HepG2 (cell line): ENCODE measurements around the gene ANKZF1. TPM values are rescaled to one million over a fixed set of nuclear protein-coding genes. Genes with fewer than 3 reads are reported as not detected.

Source experiments
- AHDC1 ChIP-seq: sonication (generic); formaldehyde crosslinking; IDR thresholded peaks from 2 replicates; pipeline ENCODE4 v1.5.1; 2020; ENCODE audit warnings: mild to moderate bottlenecking, missing genetic modification reagents, borderline replicate concordance
- ETV5 ChIP-seq: IDR thresholded peaks from 2 replicates; pipeline ENCODE4 v1.6.1; 2018; ENCODE audit warnings: missing biosample characterization, missing genetic modification reagents, inconsistent platforms, borderline replicate concordance
- LBX2 ChIP-seq: sonication (generic); formaldehyde crosslinking; IDR thresholded peaks from 2 replicates; pipeline ENCODE4 v1.5.0; 2020; ENCODE audit warnings: missing genetic modification reagents, mild to moderate bottlenecking, borderline replicate concordance
- MBNL3 ChIP-seq: fragments of 250-450 bp; sonication (Bioruptor Pico); conservative IDR thresholded peaks from 2 replicates; pipeline ENCODE4 v1.8.0; 2022; ENCODE audit warnings: mild to moderate bottlenecking, inconsistent platforms
- MEIS1 ChIP-seq: sonication (generic); formaldehyde crosslinking; IDR thresholded peaks from 2 replicates; pipeline ENCODE4 v1.9.0; 2021; ENCODE audit warnings: mild to moderate bottlenecking, missing genetic modification reagents, moderate library complexity, borderline replicate concordance
- NONO ChIP-seq, 2 experiments: fragments of 450-650 bp in 1 of 2; sonication (generic) in 1 of 2; formaldehyde crosslinking in 1 of 2; IDR thresholded peaks in 1 of 2; conservative IDR thresholded peaks in 1 of 2; 2 replicates each; pipeline versions ENCODE4 v1.6.1 to v1.8.0; 2017 to 2022; ENCODE audit warnings: mild to moderate bottlenecking in 1 of 2, missing genetic modification reagents in 1 of 2, moderate library complexity in 1 of 2
- POLR2A ChIP-seq, 2 experiments: IDR thresholded peaks; 2 replicates each; pipeline ENCODE4 v1.6.1; 2011; ENCODE audit warnings: low read depth in 2 of 2, low read length in 2 of 2, mild to moderate bottlenecking in 1 of 2, moderate library complexity in 1 of 2; ENCODE audit not compliant: insufficient read depth in 1 of 2
- SOX6 ChIP-seq, 2 experiments: fragments of 450-650 bp in 1 of 2; sonication (generic) in 1 of 2; formaldehyde crosslinking in 1 of 2; IDR thresholded peaks; 2 replicates each; pipeline versions ENCODE4 v1.4.0 to v1.6.1; 2017 to 2020; ENCODE audit warnings: antibody characterized with exemption in 1 of 2, mild to moderate bottlenecking in 1 of 2, missing genetic modification reagents in 1 of 2
- SRSF9 ChIP-seq: fragments of 200-400 bp; formaldehyde crosslinking; IDR thresholded peaks from 2 replicates; pipeline ENCODE4 v1.6.1; 2018; ENCODE audit warnings: borderline replicate concordance, mild to moderate bottlenecking, low read depth, low read length; ENCODE audit not compliant: insufficient read depth, poor library complexity, severe bottlenecking
- TIGD3 ChIP-seq: sonication (generic); formaldehyde crosslinking; IDR thresholded peaks from 2 replicates; pipeline ENCODE4 v1.5.1; 2020; ENCODE audit warnings: mild to moderate bottlenecking, missing genetic modification reagents, borderline replicate concordance
- ZNF609 ChIP-seq: sonication (generic); formaldehyde crosslinking; IDR thresholded peaks from 2 replicates; pipeline ENCODE4 v1.4.0; 2020; ENCODE audit warnings: mild to moderate bottlenecking, missing genetic modification reagents, borderline replicate concordance
- ZSCAN30 ChIP-seq: sonication (generic); formaldehyde crosslinking; IDR thresholded peaks from 2 replicates; pipeline ENCODE4 v1.5.0; 2020; ENCODE audit warnings: mild to moderate bottlenecking, missing genetic modification reagents
- polyA plus RNA-seq, 8 experiments: library from polyadenylated mRNA; depleted of rRNA in 3 of 8; stranded (reverse) in 7 of 8; unstranded in 1 of 8; fragments of >200 nt; fragmentation: Illumina TruSeq in 4 of 8; extraction: Trizol in 4 of 8; gene quantifications; 2 replicates each; pipeline versions ENCODE4 v1.2.1 to v1.2.3, GENCODE V29; 2011 to 2016; ENCODE audit warnings: low read depth in 4 of 8, missing spikeins in 1 of 8, mixed read lengths in 1 of 8; ENCODE audit not compliant: insufficient read depth in 1 of 8
- total RNA-seq, 5 experiments: library from RNA; depleted of rRNA; stranded (reverse); fragments of >200 nt; fragmentation: Illumina TruSeq; extraction: Trizol; gene quantifications; 2 replicates each; pipeline ENCODE4 v1.2.3, GENCODE V29; 2016; ENCODE audit warnings: low read depth in 1 of 5

ANKZF1 gene
- total and polyA plus RNA-seq, 2 of the 13 experiments (the other 11 are each of a cell fraction or from before 2014, with no cell fraction given): 25.3 to 128 TPM

- TF ChIP-seq LBX2 (CRISPR knock-in tag) (no peak), AHDC1 (no peak), POLR2A (IDR thresholded peaks at IDR 0.05; ENCODE audit: insufficient read depth in 1 of 2, low read depth in 2 of 2, low read length in 2 of 2) (peak in 1 of 2 experiments; percentile 48; a peak in 1 of 4 replicates), ETV5 (no peak), TIGD3 (CRISPR knock-in tag) (no peak), MEIS1 (CRISPR knock-in tag) (peak; percentile 45; the same call in 1 of the 2 replicates), ZSCAN30 (no peak), NONO (IDR thresholded peaks at IDR 0.05) (no peak), NONO (CRISPR knock-in tag; conservative IDR thresholded peaks at IDR 0.05) (no peak), ZNF609 (CRISPR knock-in tag) (peak; percentile 46; the same call in 1 of the 2 replicates), MBNL3 (CRISPR knock-in tag) (no peak), SRSF9 (no peak), SOX6 (IDR thresholded peaks at IDR 0.05) (no peak), SOX6 (CRISPR knock-in tag; IDR thresholded peaks at IDR 0.05) (peak; percentile 29)
These were observed 24.4 kb downstream of the ANKZF1 start, which contains the start of gene TUBA4A (continued) for GRCh38 chr2:219253753-219254589.
